Loucy (cell line): ENCODE measurements around the gene CLCN2.

ENCODE experiments used
- H2AFZ ChIP-seq: fragments of 200-600 bp; sonication (generic); 2 replicates; pipeline ENCODE4 v1.6.0; 2016; ENCODE audit warnings: antibody characterized with exemption, mild to moderate bottlenecking, low read length, moderate library complexity
- H3F3A ChIP-seq: fragments of 200-600 bp; 2 replicates; pipeline ENCODE4 v1.6.0; 2016; ENCODE audit warnings: antibody characterized with exemption, low read depth, mild to moderate bottlenecking
- H3K27me3 ChIP-seq: fragments of 200-600 bp; sonication (generic); 2 replicates; pipeline ENCODE4 v1.6.1; 2014; ENCODE audit warnings: low read length, mild to moderate bottlenecking; ENCODE audit not compliant: insufficient read depth, poor library complexity, severe bottlenecking
- H3K36me3 ChIP-seq: fragments of 200-600 bp; sonication (generic); 2 replicates; pipeline ENCODE4 v1.6.1; 2016; ENCODE audit warnings: low read length; ENCODE audit not compliant: insufficient read depth
- H3K4me1 ChIP-seq: fragments of 200-600 bp; sonication (generic); 2 replicates; pipeline ENCODE4 v1.5.1; 2014; ENCODE audit warnings: low read length, mild to moderate bottlenecking; ENCODE audit not compliant: insufficient read depth, poor library complexity, severe bottlenecking
- H3K4me2 ChIP-seq: fragments of 200-600 bp; sonication (generic); 2 replicates; pipeline ENCODE4 v1.6.0; 2014; ENCODE audit warnings: antibody characterized with exemption, low read length, low read depth, mild to moderate bottlenecking; ENCODE audit not compliant: poor library complexity, severe bottlenecking
- H3K4me3 ChIP-seq: fragments of 200-600 bp; sonication (generic); 2 replicates; pipeline ENCODE4 v1.5.1; 2014; ENCODE audit warnings: low read length, mild to moderate bottlenecking, mixed read lengths; ENCODE audit not compliant: poor library complexity, severe bottlenecking
- H3K79me2 ChIP-seq: fragments of 200-600 bp; sonication (generic); 2 replicates; pipeline ENCODE4 v1.6.1; 2014; ENCODE audit warnings: low read length; ENCODE audit not compliant: insufficient read depth
- H3K9ac ChIP-seq: fragments of 200-600 bp; sonication (generic); 2 replicates; pipeline ENCODE4 v1.6.0; 2014; ENCODE audit warnings: mild to moderate bottlenecking, low read depth, low read length, moderate library complexity; ENCODE audit not compliant: poor library complexity, severe bottlenecking
- H3K9me2 ChIP-seq: fragments of 200-600 bp; sonication (generic); replicated peaks from 2 replicates; pipeline ENCODE4 v1.6.1; 2016; ENCODE audit warnings: low read depth, low read length, mixed read lengths
- H3K9me3 ChIP-seq: fragments of 200-600 bp; sonication (generic); 2 replicates; pipeline ENCODE4 v1.6.1; 2014; ENCODE audit warnings: mild to moderate bottlenecking, antibody characterized with exemption, low read length, low read depth; ENCODE audit not compliant: insufficient read depth
- H4K20me1 ChIP-seq: fragments of 200-600 bp; sonication (generic); 2 replicates; pipeline ENCODE4 v1.6.0; 2014; ENCODE audit warnings: antibody characterized with exemption, low read length, mild to moderate bottlenecking; ENCODE audit not compliant: insufficient read depth, poor library complexity, severe bottlenecking
- EZH2phosphoT487 ChIP-seq: fragments of 200-600 bp; IDR thresholded peaks from 2 replicates; pipeline ENCODE4 v1.6.1; 2018; ENCODE audit warnings: antibody characterized with exemption, mild to moderate bottlenecking, moderate library complexity, borderline replicate concordance
- TF ChIP-seq, protein P1 (sequence below): fragments of 200-600 bp; sonication (generic); conservative IDR thresholded peaks from 2 replicates; pipeline ENCODE4 v1.5.1; 2014; ENCODE audit warnings: mild to moderate bottlenecking, antibody characterized with exemption, low read length

CLCN2 gene

DNA sequence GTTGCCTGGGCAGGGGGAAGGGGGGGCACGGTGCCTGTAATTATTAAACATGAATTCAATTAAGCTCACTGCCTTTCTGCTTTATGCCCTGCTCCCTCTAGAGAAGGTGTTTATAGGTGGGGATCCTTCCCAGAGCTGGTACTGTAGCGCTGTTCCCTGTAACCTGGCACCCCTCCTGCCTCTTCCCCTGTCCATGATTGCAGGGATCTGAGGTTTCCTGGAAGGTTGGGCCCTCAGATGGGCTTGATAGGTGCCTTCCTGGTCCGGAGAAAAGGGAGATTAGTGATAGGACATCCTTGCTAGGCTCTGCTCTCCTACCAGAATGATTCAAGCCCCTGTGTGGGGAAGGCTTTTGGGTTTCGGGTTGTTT lies 26.1 kb downstream of the CLCN2 start:
- no peak overlapping the region for H3K4me2 ChIP-seq
- no peak overlapping the region for H3K9ac ChIP-seq
- no peaks in the 10 kb centered on the region for H3K9me2 ChIP-seq
- H3F3A ChIP-seq = no peaks in the 10 kb centered on the region
- H3K27me3 ChIP-seq = no peaks in the 10 kb centered on the region
- H3K9me3 ChIP-seq = no peaks in the 10 kb centered on the region
- H4K20me1 ChIP-seq = peaks cover 21% of the 10 kb centered on the region
- H3K36me3 ChIP-seq = peaks cover 52% of the 10 kb centered on the region; the same call in 1 of the 2 replicates
- TF ChIP-seq, protein P1, sequence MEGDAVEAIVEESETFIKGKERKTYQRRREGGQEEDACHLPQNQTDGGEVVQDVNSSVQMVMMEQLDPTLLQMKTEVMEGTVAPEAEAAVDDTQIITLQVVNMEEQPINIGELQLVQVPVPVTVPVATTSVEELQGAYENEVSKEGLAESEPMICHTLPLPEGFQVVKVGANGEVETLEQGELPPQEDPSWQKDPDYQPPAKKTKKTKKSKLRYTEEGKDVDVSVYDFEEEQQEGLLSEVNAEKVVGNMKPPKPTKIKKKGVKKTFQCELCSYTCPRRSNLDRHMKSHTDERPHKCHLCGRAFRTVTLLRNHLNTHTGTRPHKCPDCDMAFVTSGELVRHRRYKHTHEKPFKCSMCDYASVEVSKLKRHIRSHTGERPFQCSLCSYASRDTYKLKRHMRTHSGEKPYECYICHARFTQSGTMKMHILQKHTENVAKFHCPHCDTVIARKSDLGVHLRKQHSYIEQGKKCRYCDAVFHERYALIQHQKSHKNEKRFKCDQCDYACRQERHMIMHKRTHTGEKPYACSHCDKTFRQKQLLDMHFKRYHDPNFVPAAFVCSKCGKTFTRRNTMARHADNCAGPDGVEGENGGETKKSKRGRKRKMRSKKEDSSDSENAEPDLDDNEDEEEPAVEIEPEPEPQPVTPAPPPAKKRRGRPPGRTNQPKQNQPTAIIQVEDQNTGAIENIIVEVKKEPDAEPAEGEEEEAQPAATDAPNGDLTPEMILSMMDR = no peak
- TF ChIP-seq EZH2phosphoT487 = no peak
- no peaks in the 10 kb centered on the region for H3K79me2 ChIP-seq
- no peaks in the 10 kb centered on the region for H3K4me1 ChIP-seq
- H3K4me3 ChIP-seq = no peak overlapping the region
- no peak overlapping the region for H2AFZ ChIP-seq

DNA sequence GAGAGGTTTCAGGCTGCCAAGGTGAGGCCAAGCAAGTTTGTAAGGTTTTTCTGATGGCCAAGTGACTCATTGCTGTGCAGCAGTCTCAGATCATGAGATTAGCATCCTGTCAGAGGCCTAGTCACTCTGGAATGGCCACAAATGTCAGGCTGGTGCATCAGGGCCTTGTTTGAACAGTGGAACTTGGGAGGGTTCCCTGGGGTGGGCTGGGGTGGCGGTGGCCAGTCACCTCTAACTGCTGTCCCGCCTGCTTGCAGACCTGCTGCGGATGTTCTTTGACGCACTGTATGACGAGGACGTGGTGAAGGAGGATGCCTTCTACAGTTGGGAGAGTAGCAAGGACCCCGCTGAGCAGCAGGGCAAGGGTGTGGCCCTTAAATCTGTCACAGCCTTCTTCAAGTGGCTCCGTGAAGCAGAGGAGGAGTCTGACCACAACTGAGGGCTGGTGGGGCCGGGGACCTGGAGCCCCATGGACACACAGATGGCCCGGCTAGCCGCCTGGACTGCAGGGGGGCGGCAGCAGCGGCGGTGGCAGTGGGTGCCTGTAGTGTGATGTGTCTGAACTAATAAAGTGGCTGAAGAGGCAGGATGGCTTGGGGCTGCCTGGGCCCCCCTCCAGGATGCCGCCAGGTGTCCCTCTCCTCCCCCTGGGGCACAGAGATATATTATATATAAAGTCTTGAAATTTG lies 26.8 kb downstream of the CLCN2 start:
- peaks cover 21% of the 10 kb centered on the region for H4K20me1 ChIP-seq
- H3K4me2 ChIP-seq = no peak overlapping the region
- no peaks in the 10 kb centered on the region for H3F3A ChIP-seq
- peaks cover 57% of the 10 kb centered on the region; the same call in 1 of the 2 replicates for H3K36me3 ChIP-seq
- H3K4me1 ChIP-seq = no peaks in the 10 kb centered on the region
- no peak overlapping the region for H2AFZ ChIP-seq
- H3K79me2 ChIP-seq = no peaks in the 10 kb centered on the region
- H3K4me3 ChIP-seq = no peak overlapping the region
- no peak for TF ChIP-seq EZH2phosphoT487
- TF ChIP-seq, protein P1 = no peak
- H3K9ac ChIP-seq = no peak overlapping the region
- H3K27me3 ChIP-seq = no peaks in the 10 kb centered on the region
- no peaks in the 10 kb centered on the region for H3K9me2 ChIP-seq
- H3K9me3 ChIP-seq = no peaks in the 10 kb centered on the region

DNA sequence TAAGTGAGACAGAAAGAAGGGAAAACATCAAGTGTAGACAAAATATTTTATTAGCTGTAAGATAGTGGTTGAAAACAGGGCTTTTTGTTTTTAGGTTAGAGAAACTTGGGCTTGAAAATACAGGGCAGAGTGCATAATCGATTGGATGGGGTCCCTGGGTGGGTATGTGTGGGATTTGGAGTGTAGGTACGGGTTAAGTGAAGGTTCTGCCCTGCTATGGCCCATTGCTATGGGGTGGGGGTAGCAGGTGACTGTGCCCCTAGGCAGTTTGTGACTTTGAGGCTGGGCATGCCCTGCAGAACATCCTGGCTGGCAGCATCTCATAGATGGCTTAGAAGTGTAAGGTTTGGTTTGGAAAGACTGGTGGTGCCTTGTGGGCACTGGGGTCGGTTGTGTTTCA lies 27.7 kb downstream of the CLCN2 start:
- Histone ChIP-seq H3K4me3 (no peak overlapping the region), H3K27me3 (no peaks in the 10 kb centered on the region), H3K9ac (no peak overlapping the region)

More for the DNA sequence above, 27.7 kb downstream of the CLCN2 start:
- peaks cover 65% of the 10 kb centered on the region; the same call in 1 of the 2 replicates for H3K36me3 ChIP-seq
- no peak overlapping the region for H3K4me2 ChIP-seq
- no peaks in the 10 kb centered on the region for H3K79me2 ChIP-seq
- TF ChIP-seq EZH2phosphoT487 = no peak
- TF ChIP-seq, protein P1 = no peak
- H3K4me1 ChIP-seq = no peaks in the 10 kb centered on the region
- peaks cover 21% of the 10 kb centered on the region for H4K20me1 ChIP-seq
- H3K9me2 ChIP-seq = no peaks in the 10 kb centered on the region
- H3K9me3 ChIP-seq = no peaks in the 10 kb centered on the region
- H2AFZ ChIP-seq = no peak overlapping the region
- H3F3A ChIP-seq = no peaks in the 10 kb centered on the region
